HG03460 (cell line): ENCODE measurements around the gene METTL23.
"Not testable (repeated sequence)": the region's sequence is repeated elsewhere in the genome, so short reads cannot be mapped to it uniquely, and the experiment has no call there.

ENCODE experiments used
- ATAC-seq: cut with Tn5 transposase; IDR thresholded peaks from one replicate; pipeline ENCODE4 v1.9.1; 2021; ENCODE audit not compliant: unreplicated experiment

The METTL23 gene

DNA sequence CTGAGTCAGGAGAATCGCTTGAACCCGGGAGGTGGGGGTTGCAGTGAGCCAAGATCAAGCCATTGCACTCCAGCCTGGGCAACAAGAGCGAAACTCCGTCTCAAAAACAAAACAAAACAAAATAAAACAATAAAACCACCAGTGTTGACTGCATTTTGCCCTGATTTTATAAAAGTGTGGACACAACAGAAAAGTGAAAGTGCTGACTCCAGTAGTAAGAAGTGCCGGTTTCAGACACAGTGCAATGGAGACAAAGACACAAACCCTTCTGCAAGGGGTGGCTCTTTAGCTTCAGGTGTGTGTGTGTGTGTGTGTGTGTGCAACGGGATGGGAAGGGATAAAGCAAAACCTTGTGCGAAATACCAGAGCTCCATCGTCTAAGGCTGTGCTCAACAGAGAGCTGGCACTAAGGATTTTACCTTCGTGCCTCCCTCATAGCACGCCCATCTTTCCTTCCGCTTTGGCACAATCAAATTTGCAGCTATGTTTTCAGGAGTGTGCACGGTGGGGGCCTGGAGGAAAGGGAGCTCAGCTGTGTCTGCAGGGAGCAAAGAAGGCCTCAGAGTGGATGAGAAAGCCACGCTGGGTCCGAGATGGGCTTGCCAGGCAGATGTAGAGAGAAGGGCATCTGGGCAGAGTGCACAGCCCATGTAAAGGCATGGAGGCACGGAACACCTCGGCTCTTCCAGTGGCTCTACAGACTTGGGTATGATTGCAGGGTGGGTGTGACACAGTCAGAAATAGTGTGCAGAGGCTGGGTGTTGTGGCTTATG, 31.4 kb upstream of the METTL23 start:
- no peak for ATAC-seq

DNA sequence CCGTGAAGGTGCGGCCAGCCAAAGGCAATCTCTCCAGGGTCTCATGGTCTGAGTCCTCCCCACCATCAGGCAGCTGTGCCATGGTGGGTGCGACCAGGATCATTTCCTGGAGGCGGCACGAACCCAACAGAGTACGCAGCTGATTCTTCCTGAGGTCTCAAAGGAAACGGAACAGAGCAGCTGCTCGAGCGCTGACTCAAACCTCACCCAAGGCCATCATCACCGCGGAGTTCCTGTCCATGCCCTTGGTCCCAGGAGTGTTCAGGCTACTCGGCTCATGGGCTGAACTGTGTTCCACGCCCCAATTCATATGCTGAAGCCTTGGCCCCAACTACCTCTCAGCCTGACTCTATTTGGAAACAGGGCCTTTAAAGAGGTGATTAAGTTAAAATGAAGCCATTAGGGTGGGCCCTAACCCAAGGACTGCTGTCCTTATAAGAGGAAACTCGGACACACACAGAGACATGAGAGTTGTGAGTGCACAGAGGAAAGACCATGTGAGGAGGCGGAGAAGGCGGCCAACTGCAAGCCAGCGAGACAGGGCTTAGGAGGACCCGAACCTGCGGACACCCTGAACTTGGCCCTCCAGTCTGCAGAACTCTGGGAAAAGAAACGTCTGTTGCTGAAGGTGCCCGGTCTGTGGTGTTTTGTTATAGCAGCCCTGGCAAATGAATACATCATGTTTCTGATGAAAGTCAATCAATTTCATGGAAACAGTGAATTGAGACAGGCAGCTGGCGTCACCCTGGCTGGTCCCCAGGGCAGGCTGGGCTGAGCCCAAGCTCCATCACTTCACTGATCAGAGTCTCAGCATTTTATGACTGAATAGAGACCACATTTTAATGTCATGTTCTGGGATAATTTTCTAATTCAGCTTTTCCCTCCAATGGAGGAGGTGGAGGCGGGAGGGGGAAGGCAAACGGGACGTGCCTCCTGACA, 29.6 kb upstream of the METTL23 start:
- ATAC-seq = peak; percentile 70

DNA sequence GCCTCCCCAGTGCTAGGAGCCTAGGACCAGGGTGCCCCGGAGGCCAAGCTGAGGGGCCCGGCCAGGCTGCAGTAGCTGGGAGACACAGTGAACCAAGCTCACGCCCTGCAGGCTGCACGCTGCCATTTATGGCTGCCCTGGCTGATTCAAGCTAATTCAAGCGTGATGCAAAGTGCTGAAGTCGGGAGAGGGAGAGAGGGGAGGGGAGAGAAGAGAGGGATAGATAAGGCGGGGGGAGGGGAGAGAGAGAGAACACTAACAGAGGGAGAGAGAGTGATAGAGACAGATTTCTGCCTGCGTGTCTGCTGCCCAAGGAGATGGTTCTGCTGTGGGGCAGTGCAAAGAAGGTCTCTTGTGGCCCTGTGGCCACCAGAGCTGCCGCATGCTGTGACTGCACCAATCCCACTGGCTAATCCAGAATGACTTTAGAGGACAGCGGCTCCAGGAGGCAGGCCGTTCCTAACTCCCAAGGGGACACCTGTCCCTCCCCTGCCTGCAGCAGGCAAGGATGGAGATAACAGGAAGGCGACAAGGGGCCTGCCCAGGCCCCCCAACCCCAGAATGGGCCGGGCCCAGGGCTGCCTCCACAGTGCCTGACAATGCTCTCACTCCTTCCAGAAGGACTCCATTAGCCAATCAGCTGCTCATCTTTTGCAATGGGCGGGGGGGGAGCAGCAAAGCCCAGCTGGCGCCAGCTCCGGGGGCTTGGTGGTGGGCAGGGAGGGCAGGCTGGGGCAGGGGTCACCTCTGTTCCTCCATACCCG, 28.8 kb upstream of the METTL23 start:
- no peak for ATAC-seq

DNA sequence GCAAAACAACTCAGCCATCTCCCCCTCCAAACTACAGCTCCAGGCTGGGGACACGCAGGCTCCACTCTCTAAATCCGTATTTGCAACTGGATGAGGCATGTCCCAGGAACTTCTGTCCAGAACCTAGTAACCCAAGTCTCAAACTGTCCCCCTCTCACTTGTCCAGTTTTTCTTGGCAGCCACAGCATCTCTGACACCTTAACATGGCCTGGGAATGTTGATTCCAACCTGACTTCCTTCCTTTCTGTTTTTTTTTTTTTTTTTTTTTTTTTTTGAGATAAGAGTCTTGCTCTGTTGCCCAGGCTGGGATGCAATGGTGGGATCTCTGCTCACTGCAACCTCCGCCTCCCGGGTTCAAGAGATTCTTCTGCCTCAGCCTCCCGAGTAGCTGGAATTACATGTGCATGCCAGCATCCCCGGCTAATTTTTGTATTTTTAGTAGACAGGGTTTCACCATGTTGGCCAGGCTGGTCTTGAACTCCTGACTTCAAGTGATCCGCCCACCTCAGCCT, 28.1 kb upstream of the METTL23 start:
- not testable (repeated sequence) for ATAC-seq

DNA sequence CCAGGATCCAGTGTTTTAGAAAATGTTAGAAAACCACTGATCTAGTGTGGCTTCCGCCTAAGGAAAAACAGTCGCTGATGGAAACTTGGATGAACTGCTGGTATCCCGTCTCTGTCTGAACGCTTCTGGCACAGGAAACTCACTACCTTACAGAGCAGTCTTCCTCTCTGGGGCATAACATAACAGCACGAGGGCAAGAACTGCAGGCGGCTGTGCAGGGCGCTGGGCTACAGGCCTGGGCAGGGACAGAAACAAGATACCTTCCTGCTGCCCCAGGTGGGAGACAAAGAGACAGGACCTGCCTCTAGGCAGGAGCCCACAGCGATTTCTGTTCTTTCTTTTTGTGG, 26.4 kb upstream of the METTL23 start:
- no peak for ATAC-seq

DNA sequence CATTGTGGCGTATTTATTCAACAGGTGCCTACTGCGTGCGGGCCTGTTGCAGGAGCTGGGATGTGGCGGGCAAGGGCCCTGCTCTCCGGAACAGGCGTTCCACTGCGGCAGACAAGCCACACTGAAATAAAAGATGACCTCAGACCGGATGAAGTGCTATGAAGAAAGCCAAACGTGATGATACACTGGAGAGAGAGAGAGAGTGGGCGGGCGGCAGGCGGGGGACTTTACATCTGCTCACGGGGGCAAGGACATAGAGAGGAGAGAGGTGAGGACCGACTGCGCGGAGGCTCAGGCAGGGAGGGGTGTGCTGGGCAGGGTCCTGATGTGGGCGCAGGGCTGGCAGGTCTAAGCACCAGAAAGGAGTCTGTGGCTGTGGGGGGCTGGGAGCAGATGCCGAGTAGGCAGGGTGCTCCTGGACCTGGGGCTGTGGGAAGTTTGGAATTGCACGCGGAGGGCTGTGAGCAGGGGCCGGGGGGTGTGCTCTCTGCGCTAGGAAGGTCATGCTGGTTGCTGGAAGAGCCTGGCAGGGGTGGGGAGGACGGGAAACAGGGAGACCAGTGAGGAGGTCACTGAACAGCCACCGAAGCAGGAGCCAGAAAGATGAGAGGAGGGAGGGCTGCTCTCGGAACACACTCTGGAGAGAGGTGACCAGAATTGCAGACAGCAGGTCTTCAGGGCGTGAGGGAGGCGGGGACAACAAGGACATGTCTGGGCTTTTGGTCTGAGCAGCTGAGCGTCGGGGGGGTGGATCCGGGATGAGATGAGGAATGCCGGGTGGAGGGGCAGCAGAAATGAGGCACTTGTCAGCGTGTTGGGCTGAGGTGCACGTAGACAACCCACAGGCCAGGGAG, 25.8 kb upstream of the METTL23 start:
- ATAC-seq = no peak

DNA sequence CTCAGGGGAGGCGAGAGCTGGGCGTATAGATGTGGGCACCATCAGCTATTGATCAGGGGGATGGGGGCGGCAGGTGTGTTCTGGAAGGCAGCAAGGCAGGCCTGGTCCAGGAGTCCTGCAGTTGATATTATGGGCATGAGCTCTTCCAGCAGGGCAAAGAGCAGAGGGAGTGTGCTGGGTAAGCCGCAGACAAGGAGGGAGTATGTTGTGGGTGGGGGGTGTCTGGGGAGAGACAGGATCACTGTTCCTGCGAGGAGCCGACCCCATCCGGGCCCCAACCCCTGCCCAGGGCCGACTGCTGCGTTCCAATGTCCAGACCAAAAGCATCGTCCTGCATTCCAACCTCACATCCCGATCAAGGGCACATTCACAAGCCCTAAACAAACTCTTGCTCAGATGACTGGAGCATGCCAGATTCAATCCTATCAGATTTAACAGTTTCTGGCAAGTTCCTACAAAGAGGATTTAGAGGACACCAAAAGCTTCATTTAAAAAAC, 25.1 kb upstream of the METTL23 start:
- no peak for ATAC-seq

- ATAC-seq = no peak
These were observed 24.6 kb upstream of the METTL23 start for GRCh38 chr17:76702076-76702475.

GRCh38 chr17:76702941-76703637, 23.6 kb upstream of the METTL23 start:
- no peak for ATAC-seq

- no peak for ATAC-seq
These were observed 21.8 kb upstream of the METTL23 start for GRCh38 chr17:76704805-76705204.

DNA sequence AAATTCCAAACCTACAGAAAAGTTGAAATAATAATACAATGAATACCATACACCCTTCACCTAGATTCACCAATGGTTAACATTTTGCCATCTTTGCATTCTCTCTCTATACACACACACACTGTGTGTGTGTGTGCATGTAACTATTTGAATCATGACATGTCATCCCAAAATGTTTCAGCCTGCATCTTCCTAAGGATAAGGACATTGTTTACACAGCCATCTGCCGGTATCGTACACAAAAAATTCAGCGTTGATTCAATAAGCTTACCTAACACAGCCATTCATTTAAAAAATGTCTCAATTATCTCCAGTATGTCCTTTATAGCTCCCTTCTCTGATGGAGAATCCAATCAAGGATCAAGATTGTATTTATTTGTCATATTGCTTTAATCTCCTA, 19.8 kb upstream of the METTL23 start:
- no peak for ATAC-seq

DNA sequence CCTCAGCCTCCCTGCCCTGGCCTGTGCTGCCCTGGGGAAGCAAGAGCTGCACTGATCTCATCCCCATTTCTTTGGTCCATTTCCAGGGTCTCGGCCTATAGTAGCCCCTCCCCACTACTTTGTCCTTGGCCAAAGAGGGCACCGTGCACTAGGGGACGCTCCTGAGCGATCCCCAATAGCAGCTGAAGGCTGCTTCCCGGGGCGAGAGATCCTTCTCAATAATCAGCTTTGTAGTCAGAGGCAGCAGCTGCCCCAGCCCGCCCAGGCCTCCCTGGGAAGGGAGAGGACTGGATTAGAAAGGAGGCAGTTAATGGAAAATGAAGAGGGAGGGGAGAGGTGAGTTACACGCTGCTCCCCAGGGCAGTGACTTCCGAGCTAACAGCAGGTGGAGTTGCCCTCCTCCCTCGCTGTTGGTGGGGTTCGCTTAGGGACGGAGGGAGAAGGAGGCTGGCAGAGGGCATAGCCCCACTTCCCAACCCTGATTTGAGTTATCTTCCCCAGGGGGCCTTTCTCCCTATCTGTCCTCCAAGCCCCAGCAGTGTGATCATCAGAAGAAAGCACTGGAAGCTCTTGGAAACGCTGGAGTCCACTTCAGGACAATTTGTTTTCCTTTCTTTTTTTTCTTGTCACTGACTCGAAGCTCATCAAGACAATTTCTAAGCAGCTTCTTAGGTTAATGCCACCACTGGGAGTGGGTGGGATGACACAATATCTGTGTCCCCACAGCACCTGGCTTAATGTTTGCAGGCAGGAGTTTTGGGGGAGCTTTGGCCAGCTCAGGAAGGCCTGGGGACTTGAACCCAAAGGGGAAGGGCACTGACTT, 18.4 kb upstream of the METTL23 start:
- ATAC-seq = no peak

DNA sequence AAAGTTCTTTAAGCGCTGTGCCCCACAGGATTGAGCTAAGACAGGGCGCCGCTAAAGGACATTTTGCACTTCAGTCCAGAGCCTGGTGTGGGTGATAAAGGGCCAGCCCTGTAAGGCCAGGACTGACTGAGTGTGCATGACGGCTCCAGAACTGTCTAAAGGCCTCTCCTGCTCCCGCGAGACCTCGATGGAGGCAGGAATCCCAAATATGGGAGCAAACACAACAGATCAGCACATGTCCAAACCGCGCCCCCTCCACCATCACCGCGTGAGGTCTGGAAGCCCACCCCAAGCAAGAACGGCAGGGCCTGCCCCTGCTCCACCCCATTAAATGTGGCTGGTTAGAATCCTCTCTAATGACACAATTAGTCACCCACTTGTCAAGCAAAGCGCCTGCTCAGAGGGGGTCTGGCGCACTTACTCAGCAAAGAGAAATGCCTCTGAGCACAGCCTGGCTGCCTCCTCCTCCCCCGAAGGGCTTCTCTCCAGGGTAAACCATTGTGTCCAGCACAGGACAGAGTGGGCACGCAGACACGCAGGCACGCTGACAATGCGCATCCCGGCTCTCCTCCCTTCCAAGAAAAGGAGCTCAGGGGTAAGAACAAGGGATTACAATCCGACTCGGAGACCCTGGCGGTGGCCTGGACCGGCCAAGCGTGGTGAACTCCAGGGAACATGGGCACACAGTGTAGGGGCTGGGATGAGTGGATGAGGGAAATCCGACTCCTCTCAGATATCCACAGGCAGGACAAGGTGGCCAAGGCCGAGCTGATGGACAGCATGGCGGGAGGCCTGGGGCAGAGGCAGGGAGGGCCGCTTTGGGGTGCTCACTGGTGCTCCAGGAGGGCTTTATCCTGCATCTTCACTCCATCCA, 17.3 kb upstream of the METTL23 start:
- ATAC-seq = no peak

GRCh38 chr17:76709951-76710862, 16.4 kb upstream of the METTL23 start:
- ATAC-seq = not testable (repeated sequence)

DNA sequence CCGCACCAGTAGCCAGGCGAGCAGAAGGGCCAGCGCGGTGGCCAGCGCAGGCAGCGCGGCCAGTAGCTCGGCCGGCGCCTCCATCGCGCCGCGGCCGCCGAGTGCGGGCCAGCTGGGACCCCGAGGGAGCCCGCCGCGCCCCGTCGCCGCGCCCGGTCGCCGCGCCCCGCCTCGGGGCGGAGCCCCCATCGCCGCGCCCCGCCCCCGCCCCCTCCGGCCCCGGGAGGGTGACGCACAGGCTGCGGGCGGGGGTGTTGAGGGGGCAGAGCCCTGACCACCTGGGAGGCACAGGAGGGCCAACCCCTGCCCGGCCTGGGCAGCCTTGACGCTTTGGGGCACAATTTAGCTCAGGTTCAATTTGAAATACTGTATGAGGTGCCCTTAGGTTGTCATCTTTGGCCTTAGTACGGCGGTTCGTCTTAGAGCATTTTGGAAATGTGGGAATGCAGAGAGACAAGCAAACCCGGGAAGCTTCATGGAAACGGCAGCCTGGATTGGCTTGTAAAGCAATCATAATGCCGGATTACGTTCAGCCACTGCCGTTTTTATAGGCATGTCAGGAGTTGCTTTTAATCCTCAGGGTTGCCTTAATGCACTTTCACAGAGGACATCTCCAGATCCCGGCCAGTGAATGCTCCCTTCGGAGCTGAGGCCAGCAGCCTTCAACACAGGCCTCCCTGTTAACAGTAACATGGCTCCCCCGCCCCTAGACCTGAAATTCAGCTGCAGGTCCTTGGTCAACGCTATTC, 15.6 kb upstream of the METTL23 start, which contains the start of gene MXRA7:
TSS of gene MXRA7 (minus strand) at position 103 of the 749 bp plus-strand sequence. CDS start at position 84, 19 bp downstream.
- no peak for ATAC-seq

- not testable (repeated sequence) for ATAC-seq
These were observed 14.3 kb upstream of the METTL23 start for GRCh38 chr17:76712321-76712720.
